Neural crest cell (in vitro differentiated cells): ENCODE measurements around the gene RPE65. TPM values are rescaled to one million over a fixed set of nuclear protein-coding genes. Genes with fewer than 3 reads are reported as not detected.

Experiments used
- DNase-seq: peaks from one replicate; pipeline ENCODE4 v3.0.0; 2021; ENCODE audit warnings: low read depth, mixed read lengths, low spot score
- H3K27ac Mint-ChIP-seq: one replicate; pipeline ENCODE4 v1.8.0; 2021; ENCODE audit warnings: mild to moderate bottlenecking, mixed read lengths; ENCODE audit not compliant: unreplicated experiment
- H3K27me3 Mint-ChIP-seq: 2 replicates; pipeline ENCODE4 v1.8.0; 2021; ENCODE audit warnings: low read depth, mild to moderate bottlenecking, mixed read lengths
- H3K36me3 Mint-ChIP-seq: 2 replicates; pipeline ENCODE4 v1.8.0; 2021; ENCODE audit warnings: low read depth, mild to moderate bottlenecking, mixed read lengths
- H3K4me1 Mint-ChIP-seq: 2 replicates; pipeline ENCODE4 v1.8.0; 2021; ENCODE audit warnings: mixed read lengths
- H3K4me3 Mint-ChIP-seq: one replicate; pipeline ENCODE4 v1.8.0; 2021; ENCODE audit warnings: mild to moderate bottlenecking, mixed read lengths
- H3K9me3 Mint-ChIP-seq: 2 replicates; pipeline ENCODE4 v1.8.0; 2021; ENCODE audit warnings: mixed read lengths
- total RNA-seq: library from RNA; stranded (reverse); gene quantifications from 2 replicates; pipeline ENCODE4 v1.2.1, GENCODE V29; 2021
- TF ChIP-seq, protein P1 (sequence below): fragments of 200-600 bp; sonication (generic); conservative IDR thresholded peaks from 2 replicates; pipeline ENCODE4 v1.5.0; 2021; ENCODE audit warnings: antibody characterized with exemption, mild to moderate bottlenecking

RPE65 gene
- total RNA-seq, 1 donor from 2014 or later = not detected

DNA sequence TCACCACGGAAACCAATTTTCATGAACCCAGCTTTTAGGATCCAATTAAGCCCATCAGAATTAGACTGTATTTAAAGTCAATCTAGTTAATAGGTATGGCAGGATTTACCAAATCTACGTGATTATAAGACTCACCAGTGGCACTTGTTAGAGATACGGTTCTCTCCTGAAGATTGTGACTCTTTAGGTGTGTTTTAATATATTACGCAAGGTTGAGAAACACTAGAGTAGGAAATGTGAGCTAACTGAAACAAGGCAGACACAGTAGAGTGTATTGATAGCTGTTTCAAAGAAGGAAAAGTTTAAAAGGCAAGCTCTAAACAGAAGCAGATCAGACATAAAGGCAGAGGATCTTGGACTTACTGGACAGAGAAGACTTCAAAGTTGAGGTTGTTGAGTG lies 11.2 kb upstream of the RPE65 start:
- peaks cover 4% of the 10 kb centered on the region for H3K9me3 Mint-ChIP-seq
- no peak overlapping the region for H3K27ac Mint-ChIP-seq
- no peaks in the 10 kb centered on the region for H3K27me3 Mint-ChIP-seq
- H3K4me3 Mint-ChIP-seq = no peak overlapping the region
- peaks cover 9% of the 10 kb centered on the region for H3K4me1 Mint-ChIP-seq
- H3K36me3 Mint-ChIP-seq = peaks cover 2% of the 10 kb centered on the region
- no peak for DNase-seq
- TF ChIP-seq, protein P1, sequence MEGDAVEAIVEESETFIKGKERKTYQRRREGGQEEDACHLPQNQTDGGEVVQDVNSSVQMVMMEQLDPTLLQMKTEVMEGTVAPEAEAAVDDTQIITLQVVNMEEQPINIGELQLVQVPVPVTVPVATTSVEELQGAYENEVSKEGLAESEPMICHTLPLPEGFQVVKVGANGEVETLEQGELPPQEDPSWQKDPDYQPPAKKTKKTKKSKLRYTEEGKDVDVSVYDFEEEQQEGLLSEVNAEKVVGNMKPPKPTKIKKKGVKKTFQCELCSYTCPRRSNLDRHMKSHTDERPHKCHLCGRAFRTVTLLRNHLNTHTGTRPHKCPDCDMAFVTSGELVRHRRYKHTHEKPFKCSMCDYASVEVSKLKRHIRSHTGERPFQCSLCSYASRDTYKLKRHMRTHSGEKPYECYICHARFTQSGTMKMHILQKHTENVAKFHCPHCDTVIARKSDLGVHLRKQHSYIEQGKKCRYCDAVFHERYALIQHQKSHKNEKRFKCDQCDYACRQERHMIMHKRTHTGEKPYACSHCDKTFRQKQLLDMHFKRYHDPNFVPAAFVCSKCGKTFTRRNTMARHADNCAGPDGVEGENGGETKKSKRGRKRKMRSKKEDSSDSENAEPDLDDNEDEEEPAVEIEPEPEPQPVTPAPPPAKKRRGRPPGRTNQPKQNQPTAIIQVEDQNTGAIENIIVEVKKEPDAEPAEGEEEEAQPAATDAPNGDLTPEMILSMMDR = no peak

DNA sequence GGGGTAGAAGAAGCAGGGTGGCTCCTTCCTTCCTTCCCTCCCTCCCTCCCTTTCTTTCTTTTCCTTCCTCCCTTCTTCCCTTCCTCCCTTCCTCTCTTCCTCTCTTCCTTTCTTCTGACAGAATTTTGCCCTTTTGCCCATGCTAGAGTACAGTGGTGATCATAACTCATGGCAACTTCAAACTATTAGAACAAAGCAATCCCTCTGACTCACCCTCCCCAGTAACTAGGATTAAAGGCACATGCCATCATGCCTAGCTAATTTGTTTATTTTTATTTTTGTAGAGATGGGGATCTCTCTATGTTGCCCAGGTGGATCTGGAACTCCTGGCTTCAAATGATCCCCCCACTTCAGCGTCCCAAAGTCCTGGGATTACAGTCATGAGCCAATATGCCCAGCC lies 10.0 kb upstream of the RPE65 start:
- DNase-seq = no peak
- Mint-ChIP-seq H3K4me3 (no peak overlapping the region), H3K36me3 (peaks cover 2% of the 10 kb centered on the region), H3K27me3 (no peaks in the 10 kb centered on the region), H3K4me1 (peaks cover 3% of the 10 kb centered on the region), H3K27ac (no peak overlapping the region), H3K9me3 (peaks cover 4% of the 10 kb centered on the region)
- TF ChIP-seq, protein P1 = no peak

DNA sequence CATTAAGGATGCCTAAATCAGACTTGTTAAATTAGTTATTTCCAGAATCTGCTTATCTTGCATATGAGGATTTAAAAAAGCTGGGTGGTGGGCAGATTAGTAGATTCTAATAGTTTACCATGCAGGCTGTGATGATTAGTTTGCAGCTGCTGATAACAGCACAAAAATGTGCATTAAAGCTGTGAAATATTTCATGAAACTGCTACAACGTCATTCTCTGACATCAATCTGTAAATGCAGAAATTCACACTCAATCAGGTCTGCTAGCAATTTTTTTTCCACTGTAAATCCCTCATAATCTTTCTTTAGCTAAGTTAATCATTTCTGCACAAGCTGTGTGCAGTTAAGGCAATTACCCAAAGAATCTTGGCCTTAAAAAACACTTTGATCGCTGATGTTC lies 9.3 kb upstream of the RPE65 start:
- Mint-ChIP-seq H3K36me3 (peaks cover 2% of the 10 kb centered on the region), H3K27ac (no peak overlapping the region), H3K4me1 (no peaks in the 10 kb centered on the region), H3K27me3 (no peaks in the 10 kb centered on the region), H3K4me3 (no peak overlapping the region), H3K9me3 (peaks cover 4% of the 10 kb centered on the region)
- DNase-seq = no peak
- TF ChIP-seq, protein P1 = no peak

DNA sequence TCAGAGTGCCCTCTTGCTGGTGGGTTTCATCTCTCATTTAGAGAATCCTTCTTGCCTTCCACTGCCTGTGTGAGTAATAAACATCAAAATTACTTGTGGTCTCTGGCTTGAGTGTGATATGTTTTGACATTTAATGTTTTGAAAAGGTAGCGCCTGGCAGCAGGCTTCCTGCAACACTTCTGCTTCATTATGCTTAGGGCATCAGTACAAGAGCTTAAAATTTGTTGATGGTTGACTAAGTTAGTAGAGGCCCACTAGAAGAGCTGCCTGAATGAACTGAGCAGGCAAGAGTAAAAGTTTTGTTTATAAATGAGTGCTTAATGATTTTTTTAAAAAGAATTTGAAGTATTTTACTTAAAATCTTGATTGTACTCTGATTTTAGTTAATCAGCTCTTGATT lies 6.4 kb upstream of the RPE65 start:
- H3K36me3 Mint-ChIP-seq = no peaks in the 10 kb centered on the region
- no peak overlapping the region for H3K27ac Mint-ChIP-seq
- no peaks in the 10 kb centered on the region for H3K9me3 Mint-ChIP-seq
- no peaks in the 10 kb centered on the region for H3K4me1 Mint-ChIP-seq
- no peak overlapping the region for H3K4me3 Mint-ChIP-seq
- TF ChIP-seq, protein P1 = no peak
- no peaks in the 10 kb centered on the region for H3K27me3 Mint-ChIP-seq
- no peak for DNase-seq

DNA sequence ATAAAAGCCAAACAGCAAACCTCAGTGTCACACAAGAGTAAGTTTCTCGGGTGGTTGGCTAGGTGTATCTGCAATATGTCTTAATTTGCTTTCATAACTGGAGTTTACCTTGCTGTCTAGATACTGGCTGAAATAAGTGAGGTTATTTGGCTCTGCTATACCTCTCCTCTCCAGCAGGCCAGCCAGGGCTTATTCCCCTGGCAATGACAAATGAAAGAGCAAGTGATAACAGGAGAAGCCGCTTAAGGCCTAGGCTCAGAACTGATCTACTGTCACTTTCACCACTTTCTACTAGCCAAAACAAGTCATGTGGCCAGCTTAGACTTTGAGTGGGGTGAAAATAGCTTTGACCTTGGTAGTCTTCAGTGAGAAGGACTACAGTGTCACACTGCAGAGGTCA lies 4.8 kb upstream of the RPE65 start:
- no peaks in the 10 kb centered on the region for H3K36me3 Mint-ChIP-seq
- H3K9me3 Mint-ChIP-seq = no peaks in the 10 kb centered on the region
- TF ChIP-seq, protein P1 = peak; percentile 28
- H3K4me3 Mint-ChIP-seq = no peak overlapping the region
- H3K27me3 Mint-ChIP-seq = no peaks in the 10 kb centered on the region
- DNase-seq = no peak
- H3K27ac Mint-ChIP-seq = no peak overlapping the region
- H3K4me1 Mint-ChIP-seq = no peaks in the 10 kb centered on the region
